HG03159 (cell line): Measurements from ENCODE around the gene ARAF.

Experiments
- ATAC-seq: cut with Tn5 transposase; IDR thresholded peaks from one replicate; pipeline ENCODE4 v1.9.1; 2021; ENCODE audit warnings: mild to moderate bottlenecking, moderate library complexity; ENCODE audit not compliant: unreplicated experiment

Gene ARAF

DNA sequence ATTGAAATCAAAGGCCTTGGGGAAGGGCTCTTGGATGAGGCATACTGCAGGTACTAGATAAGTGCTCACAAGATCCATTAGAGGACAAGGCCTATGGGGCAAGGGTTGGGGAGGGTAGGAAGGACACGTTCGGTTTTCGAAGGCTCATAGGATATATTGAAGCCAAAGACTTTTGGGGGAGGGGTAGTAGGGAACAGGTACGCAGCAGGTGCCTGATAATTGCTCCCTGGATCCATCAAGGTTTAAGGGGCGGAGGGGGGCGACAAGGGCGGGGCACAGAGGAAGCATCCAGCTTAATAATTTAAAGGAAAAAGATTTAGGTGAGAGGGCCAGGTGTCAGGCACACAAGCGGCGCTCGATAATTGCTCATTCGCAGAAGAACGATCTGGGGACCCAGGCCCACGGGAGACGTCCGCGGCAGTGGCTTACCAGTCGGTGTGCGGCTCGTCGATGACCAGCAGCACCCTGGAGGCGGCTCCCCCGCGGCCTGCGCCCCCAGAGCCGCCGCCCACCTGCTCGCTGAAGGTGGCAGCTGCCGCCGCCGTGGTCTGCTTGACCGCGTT lies 58.0 kb downstream of the ARAF start:
- no peak for ATAC-seq

DNA sequence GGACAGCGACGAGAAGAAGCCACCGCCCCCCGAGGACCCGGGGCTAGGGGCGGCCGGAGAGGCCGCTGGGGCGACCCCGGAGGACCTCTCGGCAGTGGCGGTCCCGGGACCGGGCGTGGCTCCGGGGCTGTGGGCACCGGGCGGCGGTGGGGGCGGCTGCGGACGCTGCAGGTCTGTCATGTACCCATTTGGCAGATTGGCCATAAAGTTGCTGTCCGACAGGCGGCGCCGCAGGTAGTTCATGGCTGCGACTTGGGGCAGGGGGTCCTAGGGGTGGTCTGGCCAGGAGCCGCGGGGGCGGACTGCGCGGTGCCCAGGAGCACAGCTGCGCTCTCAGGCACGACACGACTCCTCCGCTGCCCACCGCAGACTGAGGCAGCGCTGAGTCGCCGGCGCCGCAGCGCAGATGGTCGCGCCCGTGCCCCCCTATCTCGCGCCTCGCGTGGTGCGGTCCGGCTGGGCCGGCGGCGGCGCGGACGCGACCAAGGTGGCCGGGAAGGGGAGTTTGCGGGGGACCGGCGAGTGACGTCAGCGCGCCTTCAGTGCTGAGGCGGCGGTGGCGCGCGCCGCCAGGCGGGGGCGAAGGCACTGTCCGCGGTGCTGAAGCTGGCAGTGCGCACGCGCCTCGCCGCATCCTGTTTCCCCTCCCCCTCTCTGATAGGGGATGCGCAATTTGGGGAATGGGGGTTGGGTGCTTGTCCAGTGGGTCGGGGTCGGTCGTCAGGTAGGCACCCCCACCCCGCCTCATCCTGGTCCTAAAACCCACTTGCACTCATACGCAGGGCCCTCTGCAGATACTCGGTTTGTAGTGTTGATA lies 58.7 kb downstream of the ARAF start, which contains the start of gene SYN1:
Gene SYN1, minus strand, starts transcription at position 372 of the 817 bp plus-strand sequence. Its CDS starts 129 bp downstream, at position 243.
- peak; percentile 57 for ATAC-seq

DNA sequence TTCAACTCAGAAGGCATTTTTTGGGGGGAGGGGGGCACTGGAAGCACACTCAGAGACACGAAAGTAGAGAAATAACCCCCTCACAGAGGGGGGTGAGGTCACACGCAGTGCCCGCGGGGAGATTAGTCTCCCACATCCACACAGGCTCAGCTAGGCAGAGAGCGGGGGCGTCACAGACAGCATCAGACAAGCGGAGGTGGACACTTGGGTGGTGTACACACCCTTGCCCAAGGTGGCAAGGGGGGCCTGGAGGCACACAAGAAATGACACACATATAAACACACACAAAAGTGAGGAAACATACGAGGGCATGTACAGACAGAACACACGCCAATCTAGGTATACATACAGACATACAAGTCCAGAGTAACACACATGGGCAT lies 59.3 kb downstream of the ARAF start:
- ATAC-seq = no peak
